A172 (cell line): ENCODE data around the gene CREBL2. TPM values are rescaled to one million over a fixed set of nuclear protein-coding genes. Genes with fewer than 3 reads are reported as not detected.
A peak's percentile ranks its signal among the peaks of the same experiment; 100 is the strongest.
"Not testable (repeated sequence)": the region's sequence is repeated elsewhere in the genome, so short reads cannot be mapped to it uniquely, and the experiment has no call there.

Experiments
- DNase-seq: peaks from one replicate; pipeline ENCODE4 v3.0.0-alpha.2; 2015; ENCODE audit warnings: low spot score
- total RNA-seq: library from RNA; depleted of rRNA; stranded (reverse); fragments of >200 nt; shearing (Covaris generic); gene quantifications from 2 replicates; pipeline ENCODE4 v1.2.3, GENCODE V29; 2014

CREBL2 gene
- total RNA-seq, 1 experiment from 2014 or later, result 20.6 TPM

DNA sequence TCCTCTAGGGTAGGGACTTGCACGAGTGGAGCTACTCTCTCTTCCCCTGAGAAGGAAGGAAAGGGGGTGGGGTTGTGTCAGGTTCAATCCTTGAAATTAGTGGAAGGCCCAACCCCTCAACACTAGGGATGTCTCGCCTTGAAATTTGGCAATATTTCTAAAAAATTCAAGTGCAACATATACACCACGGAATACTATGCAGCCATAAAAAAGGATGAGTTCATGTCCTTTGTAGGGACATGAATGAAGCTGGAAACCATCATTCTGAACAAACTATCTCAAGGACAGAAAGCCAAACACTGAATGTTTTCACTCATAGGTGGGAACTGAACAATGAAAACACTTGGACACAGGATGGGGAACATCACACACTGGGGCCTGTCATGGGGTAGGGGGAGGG lies 15.1 kb upstream of the CREBL2 start:
- not testable (repeated sequence) for DNase-seq

DNA sequence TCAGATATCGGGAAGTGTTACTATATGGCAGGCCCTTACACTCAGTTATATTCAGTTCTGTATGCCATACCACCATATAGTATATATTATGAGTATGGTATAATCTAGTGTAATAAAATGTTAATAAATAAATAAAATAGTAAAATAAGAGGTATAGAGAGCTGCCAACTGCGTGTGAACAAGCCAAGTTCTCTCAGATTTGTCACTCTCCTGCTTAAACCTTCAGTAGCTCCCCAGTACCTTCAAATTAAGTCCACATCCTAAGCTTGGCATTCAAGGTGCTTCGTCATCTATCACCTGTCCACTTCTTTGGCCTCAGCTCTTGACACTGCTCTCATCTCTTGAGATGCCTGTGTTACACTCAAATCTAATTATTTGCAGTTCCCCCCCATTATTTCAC lies 12.8 kb upstream of the CREBL2 start:
- DNase-seq, result no peak

DNA sequence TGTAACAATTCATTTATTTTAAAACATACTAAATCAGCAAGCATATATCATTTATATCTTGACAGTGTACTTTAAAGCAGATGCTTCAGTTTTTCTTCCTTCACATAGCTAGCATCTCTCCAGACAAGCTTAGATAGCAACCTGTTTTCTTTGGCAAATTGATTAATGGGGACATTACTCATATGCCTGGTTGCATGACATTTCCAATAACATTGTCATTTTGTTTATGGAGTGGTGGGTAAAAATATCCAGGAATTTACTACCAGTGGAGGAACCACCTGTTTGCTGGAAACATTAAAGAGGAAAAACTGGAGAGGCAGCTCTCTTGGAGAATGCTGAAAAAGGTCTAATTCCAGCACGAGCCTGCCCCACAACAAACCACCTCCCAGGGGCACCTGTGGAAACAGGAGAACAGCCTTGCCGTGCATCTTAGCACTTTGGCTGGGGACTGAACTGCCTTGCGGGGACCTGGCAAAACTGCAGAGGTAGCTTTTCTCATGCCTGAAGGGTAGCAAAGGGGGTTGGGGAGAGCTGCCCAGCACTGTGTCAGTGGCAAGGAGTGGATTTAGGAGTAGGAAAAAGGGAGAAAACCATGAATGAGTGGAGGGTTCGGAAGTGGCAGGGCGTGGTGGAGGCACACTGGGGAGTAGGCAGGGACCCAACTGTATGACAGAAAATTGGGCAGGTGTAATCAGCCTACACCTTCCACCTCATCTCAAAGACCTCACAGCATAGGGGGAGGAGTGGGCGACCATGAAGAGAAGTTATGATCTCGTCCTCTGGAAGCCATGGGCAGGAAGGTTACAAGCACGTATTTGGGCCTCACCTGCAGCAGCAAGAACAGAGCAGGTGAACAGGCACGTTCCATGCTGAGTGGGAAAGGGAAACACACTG lies 11.7 kb upstream of the CREBL2 start:
- DNase-seq, result no peak

DNA sequence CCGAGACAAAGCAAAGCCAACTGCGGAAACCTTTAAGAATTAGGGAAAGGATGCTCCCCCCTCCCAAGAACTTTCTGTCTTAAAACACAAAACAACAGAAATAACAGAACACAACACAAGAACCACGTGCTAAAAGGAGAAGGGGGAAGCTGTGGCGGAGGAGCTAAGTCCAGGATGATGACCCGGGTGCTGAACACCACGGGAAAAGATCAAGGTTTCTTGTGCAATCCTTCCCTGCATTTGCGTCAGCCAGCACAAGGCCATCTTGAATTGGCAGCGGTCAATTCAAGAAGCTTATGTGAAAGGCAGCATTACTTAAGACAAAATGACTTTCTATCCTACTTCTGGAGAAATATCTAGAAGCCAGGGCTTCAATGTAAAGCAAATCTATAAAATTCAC lies 11.0 kb upstream of the CREBL2 start:
- no peak for DNase-seq

DNA sequence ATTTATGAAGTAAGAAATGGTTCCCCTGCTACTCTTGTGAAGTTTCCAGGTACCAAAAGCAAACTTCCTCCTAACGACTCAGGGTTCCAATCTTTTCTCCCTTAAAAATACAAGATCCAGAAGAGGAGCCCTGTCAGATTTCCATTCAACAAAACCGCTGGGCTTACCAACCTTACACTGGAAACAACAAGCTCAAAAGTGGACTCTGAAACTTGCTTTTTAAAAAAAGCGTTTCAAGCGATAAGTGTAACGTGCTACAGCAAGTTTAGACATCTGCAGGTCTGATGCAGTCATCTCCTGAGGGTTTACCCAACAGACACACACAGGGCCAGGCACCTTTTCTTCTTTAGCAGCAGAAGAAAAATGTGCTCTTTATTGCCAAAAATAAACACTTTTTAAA lies 6.9 kb upstream of the CREBL2 start:
- no peak for DNase-seq

DNA sequence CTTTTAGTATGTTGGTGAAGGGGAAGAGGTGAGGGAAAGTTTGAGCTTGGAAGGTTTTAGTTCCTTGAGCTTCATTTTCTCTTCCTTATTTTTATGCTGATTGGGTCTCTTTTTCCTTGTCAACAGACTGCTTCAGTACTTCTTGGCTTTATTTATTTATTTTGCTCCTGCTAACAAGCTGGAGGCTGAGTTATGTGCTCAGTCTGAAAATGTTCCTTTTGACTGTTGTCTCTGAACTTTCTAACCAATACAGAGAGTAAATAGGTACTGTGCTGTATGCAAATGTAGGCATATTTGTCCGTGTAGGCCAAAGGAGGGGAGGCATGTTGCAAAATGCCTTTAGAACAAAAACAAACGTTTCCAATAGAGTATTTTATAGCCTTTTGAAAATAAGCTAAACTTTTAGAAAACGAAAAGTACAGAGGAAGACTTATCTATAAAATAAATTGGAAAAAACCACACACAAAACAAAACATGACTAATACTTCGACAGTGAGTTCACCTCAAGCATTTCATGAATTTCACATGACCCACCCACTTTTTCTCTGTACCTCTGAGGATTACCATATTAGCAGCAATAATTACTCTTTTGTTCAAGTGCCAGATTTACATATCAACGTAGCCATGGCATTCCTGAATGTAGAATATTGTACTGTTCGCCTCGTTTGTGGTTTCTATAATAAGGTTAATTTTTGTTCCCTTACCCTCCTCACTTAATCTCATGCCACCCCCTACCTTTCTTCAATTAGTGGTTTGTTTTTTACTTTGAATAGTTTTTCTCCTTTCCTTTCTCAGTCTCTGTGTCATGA lies 4.7 kb upstream of the CREBL2 start:
- DNase-seq, result peak; percentile 3

DNA sequence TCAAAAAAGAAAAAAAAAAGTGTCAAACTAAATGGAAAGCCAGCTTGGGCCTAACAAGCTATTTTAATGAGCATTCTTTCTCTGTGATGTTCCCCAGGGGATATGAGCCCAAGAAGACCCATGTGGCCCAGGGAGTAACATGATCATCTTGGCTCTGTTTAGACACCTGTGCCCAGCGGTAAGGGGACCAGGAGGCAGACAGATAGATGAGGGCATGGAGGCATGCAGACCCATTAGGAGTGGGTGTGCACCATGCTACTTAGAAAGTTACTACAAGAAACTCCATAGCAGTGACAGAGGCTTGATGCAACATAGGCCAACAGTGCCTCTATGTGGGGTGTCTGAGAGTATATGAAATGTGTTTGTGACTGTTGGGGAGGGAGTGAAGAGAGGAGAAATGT lies 3.1 kb upstream of the CREBL2 start:
- DNase-seq, result no peak

DNA sequence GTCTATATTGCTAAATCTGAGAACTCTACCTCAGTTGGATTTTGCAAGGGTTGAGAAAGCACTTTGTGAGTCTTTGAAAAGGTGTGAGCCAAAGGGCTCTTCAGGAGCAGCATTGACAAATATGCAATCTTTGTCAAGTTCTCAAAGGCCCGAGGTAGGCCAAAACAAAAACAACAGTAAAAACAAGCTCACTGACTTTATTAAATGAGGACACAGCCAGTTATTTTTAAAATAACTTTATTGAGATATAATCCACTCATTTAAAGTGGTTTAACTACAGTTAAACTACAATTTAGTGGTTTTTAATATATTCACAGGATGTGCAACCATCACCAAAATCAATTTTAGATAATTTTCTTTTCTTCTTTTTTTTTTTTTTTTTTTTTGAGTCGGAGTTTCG lies 2.0 kb upstream of the CREBL2 start:
- no peak for DNase-seq

DNA sequence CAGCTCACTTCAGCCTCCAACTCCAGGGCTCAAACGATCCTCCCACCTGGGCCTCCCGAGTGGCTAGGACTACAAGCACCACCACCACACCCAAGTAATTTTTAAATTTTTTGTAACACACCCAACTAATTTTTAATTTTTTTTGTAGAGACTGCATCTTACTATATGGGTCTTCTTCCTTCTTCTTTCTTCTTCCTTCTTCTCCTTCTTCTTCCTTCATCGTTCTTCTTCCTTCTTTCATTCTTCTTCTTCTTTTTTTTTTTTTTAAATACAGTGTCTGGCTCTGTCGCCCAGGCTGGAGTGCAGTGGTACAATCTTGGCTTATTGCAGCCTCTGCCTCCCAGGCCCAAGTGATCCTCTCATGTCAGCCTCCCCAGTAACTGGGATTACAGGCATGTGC lies 965 bp upstream of the CREBL2 start:
- no peak for DNase-seq

DNA sequence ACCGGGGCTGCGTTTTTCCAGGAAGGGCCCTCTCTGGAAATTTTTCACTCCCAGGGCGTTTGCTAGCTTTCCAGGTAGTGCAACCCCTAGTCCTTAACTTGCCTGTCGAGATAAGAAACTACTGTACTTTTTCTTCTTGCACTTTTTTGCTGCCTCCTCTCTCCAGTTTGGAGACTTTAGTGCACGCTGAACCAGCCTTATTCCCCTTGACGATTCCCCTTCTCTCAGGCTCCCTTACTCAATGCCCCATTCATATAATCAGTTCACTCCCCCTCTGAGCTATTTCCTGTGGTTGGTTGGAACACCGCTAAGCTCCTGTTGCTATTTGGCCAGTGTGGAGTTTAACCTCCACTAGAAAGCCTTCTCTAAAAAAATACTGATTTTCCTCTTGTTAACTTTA lies 682 bp downstream of the CREBL2 start:
- peak; percentile 12 for DNase-seq

DNA sequence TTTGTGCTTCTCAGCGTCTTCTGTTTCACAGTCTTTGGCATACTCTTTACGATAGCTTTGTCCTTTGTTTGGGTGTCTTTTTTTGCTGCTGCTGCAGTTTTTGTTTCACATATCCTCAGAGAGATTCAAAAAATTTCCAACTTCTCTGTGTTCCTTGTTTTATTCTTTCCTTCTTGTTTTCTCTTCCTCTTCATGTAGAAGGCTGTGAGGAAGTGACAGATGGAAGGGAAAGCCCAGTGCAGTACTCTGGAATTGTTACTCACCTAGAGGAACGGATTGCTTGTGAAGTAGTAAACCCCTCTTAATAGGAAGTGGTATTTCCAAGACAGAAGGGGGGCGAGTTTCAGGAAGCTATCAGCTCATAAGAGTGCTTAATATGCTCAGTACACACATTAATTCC lies 1.7 kb downstream of the CREBL2 start:
- peak; percentile 1 for DNase-seq

DNA sequence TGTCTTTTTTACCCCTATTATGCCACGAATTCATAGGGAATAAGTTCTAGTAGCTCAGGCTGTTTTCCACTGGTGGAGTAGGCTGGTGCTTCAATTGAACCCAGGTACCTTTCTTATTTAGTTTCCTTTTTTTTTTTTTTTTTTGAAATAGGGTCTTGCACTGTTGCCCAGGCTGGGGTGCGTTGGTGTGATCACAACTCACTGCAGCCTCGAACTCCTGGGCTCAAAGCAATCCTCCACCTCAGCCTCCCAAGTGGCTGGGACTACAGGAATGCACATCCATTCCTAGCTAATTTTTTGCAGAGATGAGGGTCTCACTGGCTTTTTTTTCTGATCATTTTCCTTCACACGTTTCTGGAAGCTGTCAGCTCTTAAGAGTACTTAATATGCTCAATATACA lies 2.7 kb downstream of the CREBL2 start:
- no peak for DNase-seq

DNA sequence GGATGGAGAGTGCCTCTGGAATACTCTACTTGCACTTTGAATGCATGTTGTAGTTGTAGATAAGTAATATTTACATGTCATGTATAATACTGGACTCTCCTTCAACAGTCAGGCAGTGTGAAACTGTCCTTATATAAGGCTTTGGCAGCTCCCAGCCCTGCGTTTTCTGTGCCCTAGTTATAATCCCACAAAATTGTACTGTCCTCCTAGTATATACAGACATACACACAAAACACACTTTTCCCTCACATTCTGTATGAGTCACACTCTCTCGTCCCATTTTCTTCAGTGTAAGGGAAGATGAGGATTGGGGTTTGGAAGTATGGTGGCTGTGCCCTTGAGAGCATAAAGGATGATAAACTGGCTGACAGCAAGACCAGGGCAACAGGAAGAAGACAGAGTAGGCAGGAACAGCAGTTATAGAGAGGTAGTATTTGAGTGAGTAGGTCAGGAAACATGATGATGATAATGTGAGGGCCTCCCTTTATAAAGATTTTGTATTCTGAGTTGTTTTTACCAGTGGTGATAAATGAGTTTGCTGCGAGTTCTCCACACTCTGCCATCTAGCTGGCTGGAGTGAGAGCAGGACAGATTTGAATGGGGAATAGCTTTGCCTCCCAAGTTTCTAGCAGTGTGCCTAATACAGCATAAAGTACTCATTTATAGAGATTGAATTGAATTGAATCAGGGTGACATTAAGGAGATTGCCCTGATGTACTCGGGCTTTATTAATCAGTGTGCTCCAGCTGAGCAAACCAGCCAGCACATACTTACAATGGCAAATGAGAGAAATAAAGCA lies 5.0 kb downstream of the CREBL2 start:
- no peak for DNase-seq

DNA sequence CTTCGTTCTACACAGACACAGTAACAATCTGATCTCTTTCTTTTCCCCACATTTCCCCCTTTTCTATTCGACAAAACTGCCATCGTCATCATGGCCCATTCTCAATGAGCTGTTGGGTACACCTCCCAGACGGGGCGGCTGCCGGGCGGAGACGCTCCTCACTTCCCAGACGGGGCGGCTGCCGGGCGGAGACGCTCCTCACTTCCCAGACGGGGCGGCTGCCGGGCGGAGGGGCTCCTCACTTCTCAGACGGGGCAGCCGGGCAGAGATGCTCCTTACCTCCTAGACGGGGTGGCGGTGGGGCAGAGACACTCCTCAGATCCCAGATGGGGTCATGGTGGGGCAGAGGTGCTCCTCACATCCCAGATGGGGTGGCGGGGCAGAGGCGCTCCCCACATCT lies 6.4 kb downstream of the CREBL2 start:
- not testable (repeated sequence) for DNase-seq

DNA sequence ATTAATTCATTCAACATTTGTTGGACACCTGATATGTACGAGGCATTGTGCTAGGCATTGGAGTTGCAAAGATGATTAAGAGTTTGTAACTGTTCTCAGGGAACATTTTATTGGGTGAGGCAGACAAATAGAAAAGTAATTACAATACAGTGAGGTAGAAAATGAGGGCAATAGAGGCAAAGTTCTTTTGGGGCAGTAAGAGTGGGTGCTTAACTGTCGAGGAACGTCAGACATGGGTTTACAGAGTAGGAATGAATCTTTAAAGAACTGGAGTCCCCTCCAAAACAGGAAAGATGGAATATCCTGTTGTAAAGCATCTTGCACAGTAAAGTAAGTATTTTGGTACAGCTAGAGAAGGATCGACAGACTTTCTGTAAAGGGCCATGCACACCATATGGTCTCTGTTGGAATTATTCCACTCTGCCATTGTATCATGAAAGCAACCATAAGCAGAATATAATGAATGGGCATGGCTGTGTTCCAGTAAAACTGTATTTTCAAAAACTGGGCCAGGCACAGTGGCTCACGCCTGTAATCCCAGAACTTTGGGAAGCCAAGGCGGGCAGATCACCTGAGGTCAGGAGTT lies 9.1 kb downstream of the CREBL2 start:
- no peak for DNase-seq

DNA sequence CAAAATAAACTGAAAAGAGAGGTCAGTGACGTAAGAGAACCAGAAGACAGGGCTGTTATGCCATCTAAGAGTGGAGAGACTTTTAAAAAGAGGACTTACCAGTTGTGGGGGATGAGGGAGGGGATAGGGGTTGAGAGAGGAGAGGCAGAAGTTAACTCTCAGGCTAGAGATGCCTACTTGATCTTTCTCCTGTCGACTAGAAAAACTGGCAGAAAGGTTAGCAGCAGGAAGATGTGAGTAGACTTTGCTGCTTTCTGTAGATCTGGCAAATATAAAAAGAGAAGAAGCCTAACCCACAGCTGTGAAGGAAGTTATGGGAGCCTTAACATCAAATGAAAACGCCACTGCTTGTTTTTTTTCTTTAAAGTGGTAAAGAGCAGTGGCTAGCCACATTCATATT lies 10.7 kb downstream of the CREBL2 start:
- no peak for DNase-seq

DNA sequence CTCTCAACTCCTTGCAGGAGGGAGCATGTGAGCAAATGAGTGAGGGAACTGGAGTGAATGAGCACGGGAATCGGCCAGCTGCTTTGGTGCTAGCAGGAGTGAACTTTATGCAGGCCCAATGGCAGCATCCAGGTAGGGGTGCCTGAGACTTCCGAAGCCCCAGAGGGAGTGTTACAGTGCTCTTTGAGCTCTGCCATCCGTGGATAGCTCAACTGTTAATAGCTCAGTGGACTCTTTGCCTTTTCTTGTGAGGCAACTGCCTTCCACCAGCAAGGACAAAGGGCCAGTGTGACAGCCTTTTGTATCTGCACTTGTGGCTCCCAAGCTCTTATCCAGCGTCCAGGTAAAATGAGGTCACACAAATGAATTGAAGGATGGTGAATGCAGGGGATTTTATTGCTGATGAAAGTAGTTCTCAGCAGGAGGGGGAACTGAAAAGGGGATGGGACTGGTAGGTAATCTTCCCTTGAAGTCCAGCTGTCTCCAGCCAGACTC lies 12.9 kb downstream of the CREBL2 start:
- no peak for DNase-seq

DNA sequence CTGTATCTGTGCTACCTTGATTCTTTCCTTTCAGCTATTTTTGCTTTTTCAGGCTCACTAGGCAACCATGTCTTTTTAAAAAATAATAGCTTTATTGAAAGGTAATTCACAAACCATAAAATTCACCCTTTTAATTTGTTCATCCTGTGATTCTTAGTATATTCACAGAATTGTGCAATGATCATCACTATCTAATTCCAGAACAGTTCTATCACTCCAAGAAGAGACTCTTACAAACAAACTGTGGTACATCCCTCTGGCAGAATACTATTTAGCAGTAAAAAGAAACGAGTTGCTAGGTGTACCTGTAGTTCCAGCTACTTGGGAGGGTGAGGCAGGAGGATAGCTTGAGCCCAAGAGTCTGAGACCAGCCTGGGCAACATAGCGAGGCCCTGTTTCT lies 14.8 kb downstream of the CREBL2 start:
- DNase-seq, result no peak

DNA sequence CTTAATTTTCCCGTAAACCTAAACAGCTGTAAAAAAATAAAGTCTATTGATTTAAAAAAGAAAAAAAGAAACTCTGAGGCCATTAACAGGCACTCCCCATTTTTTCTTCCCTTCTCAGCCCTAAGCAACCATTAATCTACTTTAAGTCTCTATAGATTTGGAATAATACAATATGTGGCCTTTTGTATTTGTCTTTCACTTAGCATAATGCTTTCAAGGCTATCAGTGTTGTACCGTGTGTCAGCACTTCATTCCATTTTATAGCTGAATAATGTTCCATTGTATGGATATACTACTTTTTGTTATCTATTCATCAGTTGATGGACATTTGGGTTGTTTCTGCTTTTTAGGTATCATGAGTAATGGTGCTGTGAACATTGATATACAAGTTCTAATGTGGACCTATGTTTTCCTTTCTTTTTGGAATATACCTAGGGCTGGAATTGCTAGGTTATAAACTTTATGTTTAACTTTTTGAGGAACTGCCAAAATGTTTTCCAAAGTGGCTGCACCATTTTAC lies 15.7 kb downstream of the CREBL2 start:
- no peak for DNase-seq

DNA sequence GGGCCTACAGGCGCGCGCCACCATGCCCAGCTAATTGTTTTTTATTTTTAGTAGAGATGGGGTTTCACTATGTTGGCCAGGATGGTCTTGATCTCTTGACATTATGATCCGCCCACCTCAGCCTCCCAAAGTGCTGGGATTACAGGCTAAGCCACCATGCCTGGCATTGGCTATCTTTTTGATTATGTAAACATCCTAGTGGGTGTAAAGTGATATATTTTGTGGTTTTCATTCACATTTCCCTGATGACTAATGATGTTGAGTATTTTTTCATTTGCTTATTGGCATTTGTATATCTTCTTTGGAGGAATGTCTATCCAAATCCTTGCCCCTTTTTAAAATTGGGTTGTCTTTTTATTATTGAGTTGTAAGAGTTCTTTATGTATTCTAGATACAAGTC lies 16.3 kb downstream of the CREBL2 start:
- peak; percentile 11 for DNase-seq

DNA sequence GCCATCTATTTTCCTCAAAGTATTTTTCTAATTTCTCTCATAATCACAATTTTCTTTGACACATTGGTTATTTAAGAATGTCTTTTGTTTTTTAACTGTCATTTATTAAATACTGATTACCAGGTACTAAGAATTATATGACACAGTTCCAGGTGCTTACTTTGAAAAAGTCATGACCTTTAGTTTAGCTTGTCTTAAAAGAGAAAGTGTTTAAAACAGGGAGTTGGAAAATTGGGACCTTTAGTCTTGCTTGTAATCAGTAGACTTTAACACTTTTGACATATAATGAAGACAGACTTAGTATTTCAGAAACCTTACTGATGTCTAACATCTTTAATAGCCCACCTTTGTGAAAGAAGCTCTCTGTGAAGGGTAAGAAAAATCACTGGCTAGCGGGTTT lies 19.2 kb downstream of the CREBL2 start:
- DNase-seq, result no peak
